Panc1 (cell line): ENCODE data around the gene ERRFI1.

Experiments
- CTCF ChIP-seq: fragments of 450-650 bp; IDR thresholded peaks from 2 replicates; pipeline ENCODE4 v1.5.1; 2017; ENCODE audit warnings: mild to moderate bottlenecking
- POLR2AphosphoS5 ChIP-seq: IDR thresholded peaks from 2 replicates; pipeline ENCODE4 v1.6.1; 2012; ENCODE audit warnings: mild to moderate bottlenecking, low read depth, low read length, moderate library complexity
- REST ChIP-seq, 2 experiments: IDR thresholded peaks; 2 replicates each; pipeline ENCODE4 v1.6.1; 2011 to 2012; ENCODE audit warnings: low read depth in 2 of 2, control low read depth in 1 of 2, low read length in 1 of 2, mild to moderate bottlenecking in 1 of 2, moderate library complexity in 1 of 2; ENCODE audit not compliant: insufficient read depth in 1 of 2
- SIN3A ChIP-seq: IDR thresholded peaks from 2 replicates; pipeline ENCODE4 v1.6.1; 2012; ENCODE audit warnings: low read depth, mild to moderate bottlenecking, low read length, moderate library complexity, borderline replicate concordance; ENCODE audit not compliant: insufficient read depth
- TCF7L2 ChIP-seq: IDR thresholded peaks from 2 replicates; pipeline ENCODE4 v1.6.1; 2011; ENCODE audit warnings: mild to moderate bottlenecking, low read depth, low read length, inconsistent platforms

GRCh38 chr1:8027748-8028570, 1.9 kb upstream of the ERRFI1 start:
- TF ChIP-seq POLR2AphosphoS5 = peak; percentile 66; the same call in 1 of the 2 replicates
- TF ChIP-seq TCF7L2 = no peak
- no peak for TF ChIP-seq CTCF
- TF ChIP-seq REST (IDR thresholded peaks at IDR 0.05; ENCODE audit: insufficient read depth in 1 of 2, low read depth in 2 of 2, low read length in 1 of 2) = no peak
- TF ChIP-seq SIN3A = no peak
